ENCODE results near the gene CDK6.
A peak's percentile ranks its signal among the peaks of the same experiment; 100 is the strongest.

Gene CDK6

DNA sequence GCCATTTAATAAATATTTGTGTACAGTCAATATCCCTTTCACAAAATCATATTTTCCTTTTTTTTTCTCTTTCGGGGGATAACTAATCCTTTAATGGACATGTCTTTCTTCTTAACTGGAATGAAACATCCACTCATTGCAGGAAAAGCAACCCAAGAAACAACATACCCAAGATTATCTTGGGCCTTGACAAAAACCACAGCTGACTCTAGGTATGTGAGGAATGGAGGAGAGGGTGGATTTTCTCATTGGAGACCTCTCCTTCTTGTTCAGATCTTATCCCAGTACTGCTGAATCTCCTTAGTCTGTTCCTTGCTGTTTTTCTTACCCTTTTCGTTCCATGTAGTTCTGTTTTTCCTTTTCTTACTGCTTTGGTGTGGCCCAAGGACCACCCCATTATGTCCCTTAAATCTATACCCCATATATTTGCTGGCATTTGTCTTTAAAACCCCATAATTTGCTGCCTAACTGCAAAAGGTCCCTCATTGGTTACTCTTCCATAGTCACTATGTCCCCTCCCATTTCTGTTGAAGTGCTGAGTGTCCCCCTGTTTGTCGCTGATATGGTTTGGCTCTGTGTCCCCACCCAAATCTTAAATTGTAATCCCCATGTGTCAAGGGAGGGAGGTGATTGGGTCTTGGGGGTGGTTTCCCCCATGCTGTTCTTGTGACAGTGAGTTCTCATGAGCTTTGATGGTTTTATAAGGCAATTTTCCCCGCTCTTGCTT is 6.8 kb upstream of the CDK6 start:
- no peak overlapping the region for H3K9ac ChIP-seq (ENCODE audit: low read depth, low read length)
- TF ChIP-seq, protein P1, sequence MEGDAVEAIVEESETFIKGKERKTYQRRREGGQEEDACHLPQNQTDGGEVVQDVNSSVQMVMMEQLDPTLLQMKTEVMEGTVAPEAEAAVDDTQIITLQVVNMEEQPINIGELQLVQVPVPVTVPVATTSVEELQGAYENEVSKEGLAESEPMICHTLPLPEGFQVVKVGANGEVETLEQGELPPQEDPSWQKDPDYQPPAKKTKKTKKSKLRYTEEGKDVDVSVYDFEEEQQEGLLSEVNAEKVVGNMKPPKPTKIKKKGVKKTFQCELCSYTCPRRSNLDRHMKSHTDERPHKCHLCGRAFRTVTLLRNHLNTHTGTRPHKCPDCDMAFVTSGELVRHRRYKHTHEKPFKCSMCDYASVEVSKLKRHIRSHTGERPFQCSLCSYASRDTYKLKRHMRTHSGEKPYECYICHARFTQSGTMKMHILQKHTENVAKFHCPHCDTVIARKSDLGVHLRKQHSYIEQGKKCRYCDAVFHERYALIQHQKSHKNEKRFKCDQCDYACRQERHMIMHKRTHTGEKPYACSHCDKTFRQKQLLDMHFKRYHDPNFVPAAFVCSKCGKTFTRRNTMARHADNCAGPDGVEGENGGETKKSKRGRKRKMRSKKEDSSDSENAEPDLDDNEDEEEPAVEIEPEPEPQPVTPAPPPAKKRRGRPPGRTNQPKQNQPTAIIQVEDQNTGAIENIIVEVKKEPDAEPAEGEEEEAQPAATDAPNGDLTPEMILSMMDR (IDR thresholded peaks at IDR 0.05; ENCODE audit: borderline replicate concordance, extremely low read depth, low read length, poor library complexity, severe bottlenecking), result no peak
- TF ChIP-seq EZH2 (IDR thresholded peaks at IDR 0.05; ENCODE audit: borderline replicate concordance, low read depth, low read length, severe bottlenecking), result no peak
- 0 out of 2 replicates have a peak, but pooled peaks cover 5% of the 10 kb centered on the region for H4K20me1 ChIP-seq (ENCODE audit: insufficient read depth, low read length)
- H3K4me2 ChIP-seq (ENCODE audit: insufficient read depth, low read length), result no peak overlapping the region
- DNase-seq, result no peak
- no peak overlapping the region for H2AFZ ChIP-seq (ENCODE audit: low read depth, low read length)
- no peak overlapping the region for H3K4me3 ChIP-seq (ENCODE audit: low read depth in 1 of 2, low read length in 2 of 2)
- no peaks in the 10 kb centered on the region for H3K27me3 ChIP-seq (ENCODE audit: insufficient read depth, low read length, poor library complexity)
- ATAC-seq (ENCODE audit: insufficient read depth, low read depth), result no peak
- H3K4me1 ChIP-seq (ENCODE audit: insufficient read depth, low read length), result peaks cover 33% of the 10 kb centered on the region
- H3K27ac ChIP-seq (ENCODE audit: low read length), result no peak overlapping the region
- peaks cover 13% of the 10 kb centered on the region for H3K36me3 ChIP-seq (ENCODE audit: insufficient read depth, low read length)
- peaks cover 100% of the 10 kb centered on the region for H3K79me2 ChIP-seq (ENCODE audit: insufficient read depth, low read length)
- no peaks in the 10 kb centered on the region for H3K9me3 ChIP-seq (ENCODE audit: insufficient read depth, low read length, severe bottlenecking)

DNA sequence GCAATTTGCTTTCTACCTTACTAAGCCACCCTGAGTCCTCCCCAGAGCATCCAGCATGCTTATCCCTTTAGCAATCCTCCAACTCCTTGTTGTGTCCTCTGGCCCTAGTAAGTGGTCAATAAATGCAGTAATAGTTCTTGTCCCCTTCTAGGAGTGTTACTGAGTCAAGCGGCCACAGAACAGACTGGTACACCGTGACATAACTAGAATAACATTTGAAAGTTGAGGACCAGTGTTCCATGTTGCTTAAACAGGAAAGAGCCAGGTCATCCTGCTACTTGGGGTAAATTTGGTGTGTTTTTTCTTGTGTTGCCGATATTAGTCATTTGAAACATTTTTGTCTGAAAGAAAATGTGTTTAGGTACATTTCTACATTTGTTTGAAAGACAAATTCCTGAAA is 4.8 kb upstream of the CDK6 start:
- Histone ChIP-seq H3K9me3 (ENCODE audit: insufficient read depth, low read length, severe bottlenecking) (no peaks in the 10 kb centered on the region), H3K4me1 (ENCODE audit: insufficient read depth, low read length) (peaks cover 42% of the 10 kb centered on the region), H3K4me3 (ENCODE audit: low read depth in 1 of 2, low read length in 2 of 2) (no peak overlapping the region), H3K79me2 (ENCODE audit: insufficient read depth, low read length) (peaks cover 100% of the 10 kb centered on the region), H4K20me1 (ENCODE audit: insufficient read depth, low read length) (no peaks in the 10 kb centered on the region), H3K9ac (ENCODE audit: low read depth, low read length) (no peak overlapping the region), H2AFZ (ENCODE audit: low read depth, low read length) (no peak overlapping the region), H3K4me2 (ENCODE audit: insufficient read depth, low read length) (no peak overlapping the region), H3K36me3 (ENCODE audit: insufficient read depth, low read length) (peaks cover 7% of the 10 kb centered on the region), H3K27ac (ENCODE audit: low read length) (no peak overlapping the region), H3K27me3 (ENCODE audit: insufficient read depth, low read length, poor library complexity) (no peaks in the 10 kb centered on the region)
- TF ChIP-seq EZH2 (IDR thresholded peaks at IDR 0.05; ENCODE audit: borderline replicate concordance, low read depth, low read length, severe bottlenecking), result no peak
- TF ChIP-seq, protein P1 (IDR thresholded peaks at IDR 0.05; ENCODE audit: borderline replicate concordance, extremely low read depth, low read length, poor library complexity, severe bottlenecking), result no peak
- no peak for DNase-seq
- no peak for ATAC-seq (ENCODE audit: insufficient read depth, low read depth)

DNA sequence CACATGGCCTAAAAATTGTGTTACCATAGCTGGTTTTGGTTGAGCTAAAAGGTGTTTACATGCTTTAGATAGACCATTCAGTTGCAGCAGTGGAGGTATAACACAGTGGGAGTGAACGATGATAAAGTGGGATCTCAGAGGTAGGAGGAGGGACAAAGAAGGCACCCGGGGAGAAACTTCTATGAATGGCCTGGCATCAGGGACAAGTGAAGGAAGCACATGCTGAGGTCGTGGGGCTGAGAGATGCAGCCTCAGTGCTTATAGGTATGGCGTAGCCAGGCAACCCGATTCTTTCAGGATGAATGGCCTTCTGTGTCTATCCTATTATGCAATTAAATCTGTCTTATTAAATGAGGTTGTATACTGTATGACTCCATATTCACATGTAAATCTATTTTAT is 3.9 kb upstream of the CDK6 start:
- Histone ChIP-seq H3K9me3 (ENCODE audit: insufficient read depth, low read length, severe bottlenecking) (no peaks in the 10 kb centered on the region), H3K4me3 (ENCODE audit: low read depth in 1 of 2, low read length in 2 of 2) (peak overlapping the region in 1 of 2 experiments; percentile 8; a peak in 1 of 4 replicates), H4K20me1 (ENCODE audit: insufficient read depth, low read length) (no peaks in the 10 kb centered on the region), H3K4me2 (ENCODE audit: insufficient read depth, low read length) (peak overlapping the region; percentile 68), H3K4me1 (ENCODE audit: insufficient read depth, low read length) (peaks cover 40% of the 10 kb centered on the region), H3K27me3 (ENCODE audit: insufficient read depth, low read length, poor library complexity) (no peaks in the 10 kb centered on the region), H2AFZ (ENCODE audit: low read depth, low read length) (peak overlapping the region; percentile 8; the same call in 1 of the 2 replicates), H3K9ac (ENCODE audit: low read depth, low read length) (no peak overlapping the region), H3K36me3 (ENCODE audit: insufficient read depth, low read length) (peaks cover 7% of the 10 kb centered on the region), H3K27ac (ENCODE audit: low read length) (no peak overlapping the region), H3K79me2 (ENCODE audit: insufficient read depth, low read length) (peaks cover 100% of the 10 kb centered on the region)
- peak; percentile 25 for ATAC-seq (ENCODE audit: insufficient read depth, low read depth)
- TF ChIP-seq EZH2 (IDR thresholded peaks at IDR 0.05; ENCODE audit: borderline replicate concordance, low read depth, low read length, severe bottlenecking), result no peak
- TF ChIP-seq, protein P1 (IDR thresholded peaks at IDR 0.05; ENCODE audit: borderline replicate concordance, extremely low read depth, low read length, poor library complexity, severe bottlenecking), result no peak
- DNase-seq, result peak; percentile 59
